Heart left ventricle (tissue), 16 donors: ENCODE data around the gene DRC7. TPM values are rescaled to one million over a fixed set of nuclear protein-coding genes. Genes with fewer than 3 reads are reported as not detected.

Experiments
- ATAC-seq, 4 donors: fragments of 200-7000 bp; cut with Tn5 transposase; one replicate each; pipeline ENCODE4 v1.9.1; 2020 to 2022; ENCODE audit warnings: moderate library complexity in 4 of 4, mild to moderate bottlenecking in 3 of 4, moderate number of reproducible peaks in 1 of 4
- DNase-seq, 5 donors: peaks; one replicate each; pipeline ENCODE4 v3.0.0-alpha.2; 2020
- H3K27ac ChIP-seq, 12 donors: fragments of 200-600 bp; sonication (generic) in 4 of 12; one replicate each; pipeline versions ENCODE4 v1.5.0 to v1.8.0; 2016 to 2022; ENCODE audit warnings: mild to moderate bottlenecking in 2 of 12
- H3K27me3 ChIP-seq, 9 donors: fragments of 200-600 bp; sonication (generic) in 2 of 9; one replicate each; pipeline versions ENCODE4 v1.5.1 to v1.8.0; 2016 to 2022; ENCODE audit warnings: mild to moderate bottlenecking in 3 of 9
- H3K36me3 ChIP-seq, 9 donors: fragments of 200-600 bp; sonication (generic) in 2 of 9; one replicate each; pipeline versions ENCODE4 v1.5.0 to v1.8.0; 2018 to 2022; ENCODE audit warnings: mild to moderate bottlenecking in 2 of 9
- H3K4me1 ChIP-seq, 12 donors: fragments of 200-600 bp; sonication (generic) in 4 of 12; one replicate each; pipeline versions ENCODE4 v1.5.0 to v1.8.0; 2016 to 2022; ENCODE audit warnings: mild to moderate bottlenecking in 3 of 12
- H3K4me3 ChIP-seq, 12 donors: fragments of 200-600 bp; sonication (generic) in 4 of 12; one replicate each; pipeline versions ENCODE4 v1.5.0 to v1.8.0; 2017 to 2022; ENCODE audit warnings: mild to moderate bottlenecking in 9 of 12, moderate library complexity in 4 of 12
- H3K9me3 ChIP-seq, 12 donors: fragments of 200-600 bp; sonication (generic) in 4 of 12; one replicate each; pipeline versions ENCODE4 v1.5.0 to v1.8.0; 2016 to 2022; ENCODE audit warnings: mild to moderate bottlenecking in 1 of 12
- POLR2A ChIP-seq, 2 donors: fragments of 450-650 bp; IDR thresholded peaks; one replicate each; pipeline ENCODE4 v1.6.1; 2017; ENCODE audit warnings: antibody characterized with exemption in 2 of 2, mild to moderate bottlenecking in 2 of 2, moderate library complexity in 2 of 2
- WGBS, 4 donors: extraction: QIAGEN DNeasy Blood & Tissue Kit in 2 of 4; methylation state at CpG; one replicate each; pipeline versions ENCODE4 v1.1.5 to v1.1.7; 2013 to 2018; 5-methylcytosine and 5-hydroxymethylcytosine counted together
- intact Hi-C, 10 donors: fragments of 100-400 bp; cut with DNase I; formaldehyde crosslinking; loops; one replicate each; pipeline versions ENCODE4 v1.11.1 to v1.14.2; 2022
- polyA plus RNA-seq, 2 donors: library from polyadenylated mRNA; stranded (reverse); fragments of 200-250 nt; gene quantifications; one replicate each; pipeline ENCODE4 v1.2.3, GENCODE V29; 2013
- total RNA-seq, 9 donors: library from RNA; depleted of rRNA in 2 of 9; stranded (reverse); fragments of >200 nt in 2 of 9; fragmentation: NEBNext Ultra II Directional in 3 of 9; extraction: Animal tissue kit (Norgen Biotek cat#: 25700) in 3 of 9; gene quantifications; one replicate each; pipeline versions ENCODE4 v1.1.0 to v1.2.4, GENCODE V29; 2016 to 2023
- TF ChIP-seq, protein P1 (sequence below), 12 donors: fragments of 200-600 bp; sonication (generic) in 4 of 12; IDR thresholded peaks; one replicate each; pipeline versions ENCODE4 v1.5.0 to v1.8.0; 2018 to 2022; ENCODE audit warnings: antibody characterized with exemption in 12 of 12, mild to moderate bottlenecking in 5 of 12
- donor health status: ischemic (EF 13 %, LVEDD 7.1; RV severe dilation, severe dysfunction).
- donor health status: healthy with polysubstance abuse.
- donor health status: DM: no; HTN: yes; CAD: no.
- donor health status: DM: no; HTN: no; CAD: no.
- donor health status: ischemic (EF 25% LVEDD 6.9; RV normal size, moderate dysfunction).
- donor health status: ischemic (EF 25% LVEDD 5.7; RV mildly dilated, moderate dysfunction).
- donor health status: healthy.
- donor health status: DM: yes; HTN: yes; CAD: no.
- donor health status: ischemic (EF 35%, LVEDD 5.7; RV mildly dilated, moderate dysfunction).
- donor health status: nonischemic (EF 11% LVEDD 7.7; RV severe dilation, severe dysfunction).
- donor health status: DM: yes; HTN: yes; CAD: no.
- donor health status: PGD.
- donor health status: ischemic (EF 29% LVEDD 5.4; RV normal size, mild dysfunction).
- donor health status: nonischemic (EF 23%, LVEDD 6.1; RV moderate dilation, normal function).

Gene DRC7
- total and polyA plus RNA-seq, 11 donors = 0.29 TPM; not detected in 10

DNA sequence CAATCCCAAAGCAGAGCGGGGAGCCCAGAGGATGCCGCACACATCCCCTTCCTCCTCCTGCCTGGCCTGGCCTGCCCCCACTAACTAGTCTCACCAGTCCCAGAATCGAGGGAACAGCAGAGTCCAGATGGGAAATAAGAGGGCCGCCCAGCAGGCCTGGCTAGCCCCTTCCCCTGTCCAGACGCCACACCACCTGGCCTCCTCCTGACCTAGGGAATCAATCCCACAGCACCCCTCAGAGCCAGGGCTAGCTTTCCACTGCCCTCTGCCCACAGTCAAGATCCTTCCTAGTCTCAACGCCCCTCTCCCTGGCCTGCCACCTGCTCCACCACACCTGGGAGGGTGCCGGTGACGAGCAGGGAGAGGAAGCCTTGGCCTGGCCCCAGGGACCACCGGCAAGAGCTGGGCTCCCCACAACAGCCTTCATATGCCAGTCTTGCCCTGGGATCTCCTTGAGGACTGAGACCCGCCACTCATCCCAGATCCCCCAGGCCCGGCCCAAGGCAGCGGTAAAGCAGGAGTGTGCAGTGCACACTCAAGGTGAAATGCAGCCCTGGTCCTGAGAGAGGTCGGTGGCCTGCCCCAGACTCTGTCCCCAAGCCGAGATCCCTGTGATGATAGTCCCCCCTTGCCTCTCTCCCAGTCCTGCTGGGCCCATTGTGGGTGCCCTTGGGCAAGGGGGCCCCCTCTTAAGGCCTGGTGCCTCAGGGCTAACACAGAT, 68.8 kb downstream of the DRC7 start:
- H3K9me3 ChIP-seq = no peaks in the 10 kb centered on the region
- H3K36me3 ChIP-seq = peaks cover 0 to 94% (median 71%) of the 10 kb centered on the region in 9 donors
- H3K4me1 ChIP-seq = peaks cover 0 to 14% (median 2%) of the 10 kb centered on the region in 12 donors
- ATAC-seq = no peak
- intact Hi-C loops = loop anchor here in 1 of 10 donors (5.0 kb wide), 1 partner anchor 34 kb away; no protein-coding TSS in a partner anchor
- H3K27ac ChIP-seq = peak overlapping the region in 2 of 12 donors; percentile 11 to 29
- H3K4me3 ChIP-seq = no peak overlapping the region
- DNase-seq = peak in 1 of 5 donors; percentile 13
- 92 to 93% (median 93%) methylated on average over 11 to 14 of the region's 14 CpGs for WGBS, 4 donors
- TF ChIP-seq POLR2A (IDR thresholded peaks at IDR 0.05) = no peak
- TF ChIP-seq, protein P1, sequence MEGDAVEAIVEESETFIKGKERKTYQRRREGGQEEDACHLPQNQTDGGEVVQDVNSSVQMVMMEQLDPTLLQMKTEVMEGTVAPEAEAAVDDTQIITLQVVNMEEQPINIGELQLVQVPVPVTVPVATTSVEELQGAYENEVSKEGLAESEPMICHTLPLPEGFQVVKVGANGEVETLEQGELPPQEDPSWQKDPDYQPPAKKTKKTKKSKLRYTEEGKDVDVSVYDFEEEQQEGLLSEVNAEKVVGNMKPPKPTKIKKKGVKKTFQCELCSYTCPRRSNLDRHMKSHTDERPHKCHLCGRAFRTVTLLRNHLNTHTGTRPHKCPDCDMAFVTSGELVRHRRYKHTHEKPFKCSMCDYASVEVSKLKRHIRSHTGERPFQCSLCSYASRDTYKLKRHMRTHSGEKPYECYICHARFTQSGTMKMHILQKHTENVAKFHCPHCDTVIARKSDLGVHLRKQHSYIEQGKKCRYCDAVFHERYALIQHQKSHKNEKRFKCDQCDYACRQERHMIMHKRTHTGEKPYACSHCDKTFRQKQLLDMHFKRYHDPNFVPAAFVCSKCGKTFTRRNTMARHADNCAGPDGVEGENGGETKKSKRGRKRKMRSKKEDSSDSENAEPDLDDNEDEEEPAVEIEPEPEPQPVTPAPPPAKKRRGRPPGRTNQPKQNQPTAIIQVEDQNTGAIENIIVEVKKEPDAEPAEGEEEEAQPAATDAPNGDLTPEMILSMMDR (IDR thresholded peaks at IDR 0.05) = no peak
- H3K27me3 ChIP-seq = no peaks in the 10 kb centered on the region

DNA sequence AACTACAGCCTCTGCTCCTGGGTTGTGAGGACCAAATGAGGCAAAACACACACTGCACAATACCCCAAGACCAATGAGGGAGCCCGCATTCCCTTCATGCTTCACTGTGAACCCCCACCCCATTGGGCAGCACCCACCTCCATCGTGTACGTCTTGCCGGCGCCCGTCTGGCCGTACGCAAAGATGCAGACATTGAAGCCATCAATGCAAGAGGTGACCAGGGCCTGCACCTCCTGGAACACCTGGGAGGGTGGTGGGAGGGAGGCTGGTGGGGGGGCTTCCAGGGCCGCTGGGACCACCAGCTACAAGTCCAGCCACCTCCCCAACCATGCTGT, 69.4 kb downstream of the DRC7 start:
- Histone ChIP-seq H3K27ac (peak overlapping the region in 2 of 12 donors; percentile 29 to 37), H3K4me3 (no peak overlapping the region), H3K36me3 (peaks cover 0 to 93% (median 75%) of the 10 kb centered on the region in 9 donors), H3K9me3 (no peaks in the 10 kb centered on the region), H3K27me3 (no peaks in the 10 kb centered on the region), H3K4me1 (peaks cover 0 to 11% (median under 1%) of the 10 kb centered on the region in 12 donors)
- 94 to 97% (median 96%) methylated on average over 9 of the region's 9 CpGs for WGBS, 4 donors
- no peak for TF ChIP-seq POLR2A (IDR thresholded peaks at IDR 0.05)
- TF ChIP-seq, protein P1 (IDR thresholded peaks at IDR 0.05) = no peak
- ATAC-seq = no peak
- intact Hi-C loops = loop anchor here in 1 of 10 donors (5.0 kb wide), 1 partner anchor 33 kb away; no protein-coding TSS in a partner anchor
- DNase-seq = peak in 3 of 5 donors; percentile 10 to 39 (median 25)

GRCh38 chr16:57764341-57765159, 69.9 kb downstream of the DRC7 start:
- DNase-seq = peak in 3 of 5 donors; percentile 19 to 62 (median 48)
- peaks cover 3 to 93% (median 81%) of the 10 kb centered on the region in 9 donors for H3K36me3 ChIP-seq

More at GRCh38 chr16:57764341-57765159, 69.9 kb downstream of the DRC7 start:
- Histone ChIP-seq H3K27me3 (no peaks in the 10 kb centered on the region), H3K4me3 (no peak overlapping the region), H3K27ac (peak overlapping the region in 2 of 12 donors; percentile 29 to 37), H3K4me1 (peaks cover 0 to 6% (median 0%) of the 10 kb centered on the region in 12 donors), H3K9me3 (no peaks in the 10 kb centered on the region)
- WGBS, 4 donors = 70 to 84% (median 74%) methylated on average over 6 of the region's 6 CpGs
- intact Hi-C loops = loop anchor here in 1 of 10 donors (5.0 kb wide), 1 partner anchor 33 kb away; no protein-coding TSS in a partner anchor
- TF ChIP-seq POLR2A (IDR thresholded peaks at IDR 0.05) = no peak
- TF ChIP-seq, protein P1 (IDR thresholded peaks at IDR 0.05) = no peak
- peak in 3 of 4 donors; percentile 38 to 57 (median 47) for ATAC-seq
